Retina (tissue), 1 donor: Measurements from ENCODE around the gene DCBLD1.
A peak's percentile ranks its signal among the peaks of the same experiment; 100 is the strongest.

Experiments used
- DNase-seq: peaks from one replicate; pipeline ENCODE4 v3.0.0-alpha.2; 2016

The DCBLD1 gene

DNA sequence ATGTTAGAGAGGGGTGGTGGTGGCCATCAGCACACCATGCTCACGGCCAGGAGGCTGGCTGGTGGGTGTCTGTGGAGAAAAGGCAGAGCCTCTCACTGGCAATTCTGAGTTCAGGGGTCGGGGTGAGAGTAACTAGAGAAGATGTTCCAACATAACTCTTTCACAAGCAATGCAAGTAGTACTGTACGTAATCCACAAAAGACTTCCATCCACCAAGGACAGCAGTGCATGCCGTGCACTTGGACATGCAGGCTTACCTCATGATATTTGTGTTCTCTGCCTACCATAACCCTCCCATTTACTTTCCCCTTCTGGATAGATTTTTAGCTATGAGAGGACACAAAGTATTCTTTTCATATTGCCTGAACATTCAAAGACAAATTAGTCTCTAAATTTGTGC, 51.3 kb downstream of the DCBLD1 start:
- no peak for DNase-seq

DNA sequence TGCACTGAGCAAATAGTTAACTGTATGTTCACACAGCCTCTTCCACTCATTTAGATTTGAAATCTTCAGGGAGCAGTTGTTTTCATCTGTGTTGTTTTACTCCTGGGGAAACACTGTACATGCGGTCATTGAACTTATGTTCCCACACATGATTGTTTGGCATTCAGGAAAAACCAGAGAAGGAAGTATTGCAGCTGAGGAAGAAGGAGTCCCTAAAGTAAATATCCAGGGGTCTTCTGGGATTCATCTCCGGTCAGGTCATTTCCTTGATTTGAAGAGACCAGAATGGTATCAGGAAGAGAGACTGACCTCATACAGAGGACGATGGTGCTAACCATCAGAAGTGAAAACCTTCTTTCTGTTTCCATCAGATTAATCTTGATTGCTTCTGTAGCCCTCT, 52.5 kb downstream of the DCBLD1 start:
- no peak for DNase-seq

DNA sequence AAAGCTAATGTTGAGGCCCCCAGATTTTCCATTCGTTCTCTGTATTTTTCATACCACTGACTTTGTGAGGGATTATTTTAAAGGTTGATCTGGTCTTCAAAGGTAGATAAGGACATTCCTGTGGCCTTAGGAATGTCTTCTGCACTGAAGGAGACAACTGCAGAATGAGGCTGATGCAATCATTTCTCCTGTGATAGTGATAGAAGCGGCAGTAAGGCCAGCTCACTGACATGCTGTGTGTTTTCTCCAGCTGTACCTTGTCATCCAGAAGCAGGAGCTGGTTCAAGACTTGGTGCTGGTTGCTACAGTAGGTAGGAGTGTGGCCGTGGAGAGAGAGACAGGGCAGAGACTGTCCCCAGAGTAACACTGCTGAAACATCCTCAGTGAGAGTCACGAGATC, 53.8 kb downstream of the DCBLD1 start:
- no peak for DNase-seq

DNA sequence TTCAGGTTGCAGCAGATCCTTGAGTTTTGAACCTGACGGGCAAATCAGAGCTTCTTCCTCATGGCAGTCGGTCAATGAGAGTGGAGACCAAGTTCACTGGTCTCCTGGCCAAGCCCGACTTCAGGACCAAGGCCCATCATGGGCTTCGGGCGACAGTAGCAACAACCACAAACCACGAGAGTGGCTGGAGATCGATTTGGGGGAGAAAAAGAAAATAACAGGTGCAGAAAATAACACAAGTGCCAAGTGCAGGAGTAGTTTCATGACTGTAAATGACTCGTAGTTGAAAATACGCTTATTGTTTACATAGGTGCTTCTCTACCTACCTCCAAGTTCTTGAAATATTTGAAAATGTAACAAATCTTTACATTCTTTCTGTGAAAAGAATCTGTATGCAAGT, 56.1 kb downstream of the DCBLD1 start:
- DNase-seq, result no peak

DNA sequence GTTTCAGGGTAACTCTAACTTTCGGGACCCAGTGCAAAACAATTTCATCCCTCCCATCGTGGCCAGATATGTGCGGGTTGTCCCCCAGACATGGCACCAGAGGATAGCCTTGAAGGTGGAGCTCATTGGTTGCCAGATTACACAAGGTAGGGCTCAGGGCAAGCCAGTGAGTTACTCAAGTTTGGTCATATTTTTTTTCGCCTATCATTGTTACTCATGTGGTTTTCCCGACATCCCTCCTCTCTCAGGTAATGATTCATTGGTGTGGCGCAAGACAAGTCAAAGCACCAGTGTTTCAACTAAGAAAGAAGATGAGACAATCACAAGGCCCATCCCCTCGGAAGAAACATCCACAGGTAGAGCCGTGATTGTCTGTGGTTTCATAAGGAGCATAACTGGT, 58.2 kb downstream of the DCBLD1 start:
- DNase-seq, result no peak

DNA sequence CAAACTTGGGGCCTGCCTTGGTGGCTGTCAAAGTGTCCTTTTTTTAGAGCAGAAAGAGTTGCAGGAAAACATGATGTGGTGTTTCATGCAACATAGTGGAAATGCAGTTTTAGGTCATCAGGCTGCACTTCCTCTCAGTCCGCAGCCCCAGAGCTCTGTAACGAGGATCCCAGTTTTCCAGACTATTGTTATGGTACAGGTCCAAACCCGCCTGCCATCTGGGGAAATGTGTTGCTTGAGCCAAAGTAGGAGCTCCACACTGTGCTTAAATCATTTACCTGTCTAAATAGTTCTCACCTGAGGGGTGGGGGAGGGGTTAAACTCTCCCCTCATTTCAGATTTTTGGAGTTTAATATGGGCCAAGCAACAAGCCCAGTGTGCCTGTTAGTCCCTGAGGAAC, 60.0 kb downstream of the DCBLD1 start:
- DNase-seq, result no peak

DNA sequence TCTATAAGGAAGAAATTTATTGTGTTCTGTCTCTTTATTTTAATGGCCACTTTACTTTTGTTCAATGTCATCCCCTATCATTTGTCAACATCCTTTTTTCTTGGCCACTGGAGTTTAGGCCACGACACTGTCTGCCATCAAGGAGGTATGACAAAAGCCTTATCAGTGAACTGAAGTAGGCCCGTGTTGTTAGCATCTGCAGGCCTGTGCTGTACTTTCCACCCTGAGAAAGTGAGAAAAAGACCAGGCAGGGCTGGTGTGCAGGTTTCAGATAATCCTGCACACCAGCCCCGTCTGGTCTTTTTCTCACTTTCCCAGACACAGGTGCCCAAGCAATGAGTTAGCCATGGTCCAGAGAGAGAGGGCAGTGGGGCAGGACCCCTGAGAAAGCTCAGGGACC, 62.2 kb downstream of the DCBLD1 start:
- DNase-seq, result no peak

DNA sequence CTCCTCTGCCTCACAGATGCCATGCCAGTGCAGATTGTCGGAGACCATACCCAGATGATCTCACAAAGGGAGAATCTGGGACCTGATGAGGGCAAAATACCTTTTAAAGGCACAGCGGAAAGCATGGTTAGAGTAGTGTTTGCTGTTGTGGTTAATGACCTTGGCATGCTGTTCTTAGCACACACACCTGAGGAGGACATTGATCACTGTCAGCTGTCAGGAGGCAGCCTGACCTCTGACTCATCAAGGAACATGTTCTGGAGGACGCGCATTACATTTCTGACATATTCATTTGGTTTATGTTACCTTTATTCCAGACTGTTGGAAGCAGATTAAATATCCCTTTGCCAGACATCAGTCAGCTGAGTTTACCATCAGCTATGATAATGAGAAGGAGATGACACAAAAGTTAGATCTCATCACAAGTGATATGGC, 62.7 kb downstream of the DCBLD1 start:
- DNase-seq, result no peak

DNA sequence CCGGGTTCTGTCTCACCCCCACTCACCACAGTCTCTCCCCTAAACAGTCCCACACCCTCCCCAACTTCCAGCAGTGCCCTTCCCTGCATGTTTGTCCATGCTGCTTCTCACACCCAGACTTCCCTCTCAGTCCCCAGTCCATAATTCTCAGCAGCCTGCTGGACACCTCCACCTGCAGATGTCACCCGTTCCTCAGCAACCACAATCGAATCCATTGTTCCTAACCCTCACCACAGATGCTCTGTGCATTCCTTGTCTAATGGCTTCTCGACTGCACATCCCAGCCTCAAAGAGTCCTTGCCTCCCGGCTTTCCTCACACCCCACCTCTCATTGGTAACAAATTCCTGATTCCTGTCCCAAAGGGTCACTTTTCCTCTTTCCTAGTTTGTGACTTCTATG, 64.2 kb downstream of the DCBLD1 start:
- no peak for DNase-seq

DNA sequence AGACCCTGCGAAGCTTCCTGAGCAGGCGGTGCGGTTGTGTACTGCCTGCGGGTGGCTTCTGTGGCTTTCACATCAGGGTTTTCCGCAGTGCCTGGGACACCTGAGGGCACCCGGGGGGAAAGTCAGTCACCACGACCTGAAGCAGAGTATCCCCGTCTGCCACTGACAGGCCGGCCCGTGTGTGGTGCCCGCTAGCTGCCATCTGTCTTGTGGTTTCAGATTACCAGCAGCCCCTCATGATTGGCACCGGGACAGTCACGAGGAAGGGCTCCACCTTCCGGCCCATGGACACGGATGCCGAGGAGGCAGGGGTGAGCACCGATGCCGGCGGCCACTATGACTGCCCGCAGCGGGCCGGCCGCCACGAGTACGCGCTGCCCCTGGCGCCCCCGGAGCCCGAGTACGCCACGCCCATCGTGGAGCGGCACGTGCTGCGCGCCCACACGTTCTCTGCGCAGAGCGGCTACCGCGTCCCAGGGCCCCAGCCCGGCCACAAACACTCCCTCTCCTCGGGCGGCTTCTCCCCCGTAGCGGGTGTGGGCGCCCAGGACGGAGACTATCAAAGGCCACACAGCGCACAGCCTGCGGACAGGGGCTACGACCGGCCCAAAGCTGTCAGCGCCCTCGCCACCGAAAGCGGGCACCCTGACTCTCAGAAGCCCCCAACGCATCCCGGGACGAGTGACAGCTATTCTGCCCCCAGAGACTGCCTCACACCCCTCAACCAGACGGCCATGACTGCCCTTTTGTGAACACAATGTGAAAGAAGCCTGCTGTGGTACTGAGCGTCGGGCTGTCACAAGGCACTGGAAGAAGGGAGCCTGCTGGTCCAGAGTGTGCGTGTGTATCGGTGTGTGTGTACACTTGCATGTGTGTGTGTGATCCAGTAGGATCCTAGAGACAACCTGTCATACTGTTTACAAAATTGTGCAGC, 65.5 kb downstream of the DCBLD1 start:
- DNase-seq, result peak; percentile 88

DNA sequence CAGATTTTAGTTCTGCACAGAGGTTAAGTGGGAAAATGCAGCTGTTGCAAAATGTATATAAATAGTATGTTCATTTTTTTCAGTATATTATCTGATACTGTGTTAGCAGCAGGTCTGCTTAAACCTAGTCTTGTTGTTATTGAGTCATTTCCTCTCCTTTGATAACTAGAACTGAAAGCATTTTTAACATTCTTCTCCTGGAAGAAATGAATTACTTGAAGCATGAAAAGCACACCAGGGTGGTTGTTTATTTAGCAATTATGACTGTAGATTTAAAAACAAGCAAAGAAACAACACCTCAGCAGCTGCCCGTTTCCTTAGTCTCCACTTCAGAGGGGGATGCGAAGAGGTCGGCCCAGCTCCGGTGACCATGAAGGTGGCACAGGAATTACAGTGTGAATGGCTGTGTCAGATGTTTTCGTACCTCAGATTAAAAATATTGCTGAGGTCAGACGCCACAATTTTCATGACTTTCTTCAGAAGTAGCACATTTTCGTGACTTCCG, 66.4 kb downstream of the DCBLD1 start:
- DNase-seq, result no peak

DNA sequence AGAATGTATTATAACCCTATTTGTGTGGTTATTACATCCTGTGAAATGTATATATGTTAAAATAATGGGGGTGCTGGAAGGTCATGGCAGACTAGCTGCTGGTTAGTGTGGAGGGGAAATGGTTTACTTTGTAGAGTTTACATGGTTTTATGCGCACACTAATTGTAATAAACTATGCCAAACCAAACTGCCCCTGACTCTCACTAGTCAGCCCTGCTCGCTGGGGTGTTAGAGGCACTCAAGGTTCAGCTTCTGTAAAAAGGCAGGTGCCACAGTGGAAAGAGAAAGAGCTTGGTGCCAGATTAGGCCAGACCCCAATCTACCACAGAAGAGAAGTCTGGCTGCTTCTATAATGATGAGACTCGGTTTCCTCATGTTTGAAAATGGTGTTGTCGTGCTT, 67.1 kb downstream of the DCBLD1 start:
- no peak for DNase-seq

DNA sequence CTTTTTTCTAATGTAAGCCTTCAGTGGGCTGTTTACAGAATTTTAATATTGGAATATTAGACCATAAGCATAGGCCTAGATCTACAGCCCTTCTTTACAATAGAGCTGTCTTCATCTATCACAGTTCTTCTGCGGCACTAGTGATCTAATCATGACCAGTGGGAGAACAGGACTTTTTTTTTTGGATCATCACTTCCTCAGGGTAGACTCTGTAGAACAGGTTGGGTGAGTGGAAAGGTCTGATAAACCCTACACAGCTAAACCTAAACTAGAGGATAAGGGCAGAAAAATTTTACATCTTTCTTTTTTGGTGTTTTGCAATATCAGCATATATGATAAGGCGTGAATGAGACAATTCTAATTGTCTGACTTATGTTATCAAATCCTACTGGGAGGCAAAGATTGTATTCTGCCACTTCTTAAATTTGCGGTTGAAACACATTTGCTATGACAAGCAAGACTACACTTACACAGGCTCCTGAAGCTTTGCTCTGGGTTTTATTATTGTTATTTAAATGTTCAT, 67.7 kb downstream of the DCBLD1 start:
- DNase-seq, result no peak

DNA sequence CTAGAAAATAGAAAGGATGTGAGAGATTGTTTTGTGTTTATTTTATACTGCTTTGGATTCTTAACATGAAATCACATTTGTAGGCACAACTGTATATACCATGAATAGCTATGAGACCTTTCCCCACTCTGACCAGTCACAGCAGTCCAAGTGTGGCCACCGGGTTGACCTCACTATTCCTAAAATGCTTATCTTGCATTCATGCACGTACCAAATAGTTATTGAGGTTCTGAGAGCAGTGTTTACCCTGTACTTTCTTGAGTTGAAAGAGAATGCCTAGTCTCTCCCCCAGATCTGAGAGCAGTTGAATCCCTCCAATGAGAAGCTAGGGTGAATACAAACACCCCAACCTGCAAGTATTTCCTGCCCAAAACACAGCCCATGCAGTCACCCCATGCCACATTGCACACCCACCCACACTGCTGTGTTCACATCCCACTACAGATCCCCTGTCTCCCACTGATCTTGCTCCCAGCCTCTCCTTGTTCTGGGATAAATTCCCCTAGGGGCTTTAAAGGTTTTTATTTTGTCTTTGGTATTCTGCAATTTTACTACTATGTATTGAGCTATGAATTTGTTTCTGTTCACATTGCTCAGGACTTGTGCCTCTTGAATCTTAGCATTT, 68.3 kb downstream of the DCBLD1 start:
- no peak for DNase-seq

DNA sequence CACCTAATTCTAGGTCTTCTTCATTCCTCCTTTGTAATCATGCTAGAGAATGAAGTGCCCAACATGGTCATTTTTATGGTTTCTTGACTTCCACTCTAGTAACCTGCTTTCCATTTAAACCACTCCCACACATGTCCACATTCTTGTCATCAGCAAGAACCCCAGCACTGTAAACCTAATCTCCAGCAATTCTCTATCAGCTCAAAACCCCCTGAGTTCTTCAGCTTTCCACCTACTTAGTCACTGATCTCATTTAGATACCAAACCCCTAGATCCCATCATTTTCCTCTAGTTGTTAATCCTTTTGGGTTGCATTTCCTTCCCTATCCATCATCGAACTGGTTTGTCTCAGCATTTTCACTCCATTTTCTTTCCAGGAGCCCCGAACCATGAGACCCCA, 70.1 kb downstream of the DCBLD1 start:
- DNase-seq, result no peak

DNA sequence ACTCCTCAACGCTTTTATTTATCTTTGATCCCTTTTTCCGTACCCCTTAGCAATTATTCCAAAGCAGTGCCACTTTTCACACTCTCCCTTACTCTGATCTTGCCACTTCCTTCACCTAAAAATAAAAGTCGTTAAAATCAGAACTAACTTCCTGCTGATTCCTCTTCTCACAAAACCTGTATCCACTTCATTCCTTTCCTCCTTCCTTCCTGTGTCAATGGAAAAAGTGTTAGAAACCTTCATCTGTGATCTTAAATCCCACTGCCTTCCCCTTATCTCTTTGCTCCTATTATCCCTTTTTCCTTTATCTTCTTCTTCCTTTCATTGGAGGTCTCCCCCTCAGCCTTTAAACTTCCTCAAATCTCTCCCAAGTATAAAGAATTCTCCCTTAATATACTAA, 70.7 kb downstream of the DCBLD1 start:
- no peak for DNase-seq

DNA sequence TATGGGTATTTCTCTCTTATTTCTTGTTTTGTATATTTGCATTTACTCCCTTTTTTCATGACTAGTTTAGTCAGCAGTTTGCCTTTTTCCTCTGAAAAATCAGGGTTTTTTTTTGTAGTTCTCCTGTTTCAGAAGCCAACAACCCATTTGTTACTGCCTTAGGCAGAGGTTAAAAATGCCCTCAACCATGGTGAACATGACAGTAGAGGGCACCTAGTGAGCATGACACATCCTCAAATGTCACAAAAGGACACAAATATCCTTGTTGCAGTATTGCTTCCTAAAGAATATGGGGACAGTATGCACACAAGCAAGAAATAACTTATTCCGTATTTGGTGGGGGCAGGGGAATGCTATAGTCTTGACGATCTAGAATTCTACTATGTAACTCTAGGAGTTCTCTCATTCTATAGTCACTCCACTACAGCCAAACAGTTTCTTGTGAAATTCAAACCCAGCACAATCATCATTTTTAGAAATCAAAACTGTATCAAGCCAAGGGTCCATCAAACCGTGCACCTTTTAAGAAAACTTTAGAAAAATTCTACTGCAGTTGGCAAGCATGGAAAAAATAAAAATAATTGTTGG, 72.9 kb downstream of the DCBLD1 start:
- peak; percentile 10 for DNase-seq

DNA sequence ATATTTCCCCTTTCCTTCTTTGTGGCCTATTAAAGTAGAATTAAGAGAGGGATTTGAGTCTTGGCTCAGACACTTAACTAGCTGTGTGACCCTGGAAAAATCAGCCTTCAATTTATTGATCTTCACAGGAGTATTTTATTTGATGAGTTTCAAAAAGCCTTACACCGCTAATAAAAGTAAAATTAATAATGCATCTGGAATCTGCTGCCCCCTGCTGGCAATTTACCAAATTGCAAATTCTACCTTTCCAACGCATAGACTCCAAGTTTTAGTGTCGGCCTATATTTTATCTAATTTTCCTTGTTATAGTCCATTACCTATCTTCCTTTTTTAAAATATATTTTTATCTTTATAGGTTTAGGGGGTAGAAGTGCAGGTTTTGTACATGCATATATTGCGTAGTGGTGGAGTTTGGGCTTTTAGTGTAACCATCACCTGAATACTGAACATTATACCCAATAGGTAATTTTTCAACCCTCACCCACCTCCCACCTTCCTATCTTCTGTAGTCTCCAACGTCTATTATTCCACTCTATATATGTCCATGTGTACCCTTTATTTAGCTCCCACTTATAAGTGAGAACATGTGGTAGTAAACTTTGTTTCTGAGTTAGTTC, 73.5 kb downstream of the DCBLD1 start:
- DNase-seq, result peak; percentile 51

DNA sequence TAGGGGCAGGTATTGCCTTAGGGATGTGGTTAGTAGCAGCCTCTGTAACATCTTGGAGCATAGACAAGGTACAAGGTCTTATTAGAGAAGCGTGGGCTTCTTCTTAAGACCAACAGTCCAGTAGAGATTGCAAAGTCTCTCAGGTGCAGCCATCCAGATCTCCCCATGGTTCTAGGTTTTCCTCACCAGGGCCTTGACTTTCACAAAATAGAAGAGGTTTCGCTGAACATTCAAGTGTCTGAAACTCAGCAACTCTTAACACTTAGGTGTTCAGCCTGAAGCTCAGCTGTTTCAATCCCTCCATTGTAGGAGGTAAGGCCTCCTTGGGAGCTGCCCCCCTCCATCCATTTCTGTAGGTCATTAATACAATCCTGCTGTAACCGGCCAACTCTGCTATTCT, 75.5 kb downstream of the DCBLD1 start:
- DNase-seq, result no peak

DNA sequence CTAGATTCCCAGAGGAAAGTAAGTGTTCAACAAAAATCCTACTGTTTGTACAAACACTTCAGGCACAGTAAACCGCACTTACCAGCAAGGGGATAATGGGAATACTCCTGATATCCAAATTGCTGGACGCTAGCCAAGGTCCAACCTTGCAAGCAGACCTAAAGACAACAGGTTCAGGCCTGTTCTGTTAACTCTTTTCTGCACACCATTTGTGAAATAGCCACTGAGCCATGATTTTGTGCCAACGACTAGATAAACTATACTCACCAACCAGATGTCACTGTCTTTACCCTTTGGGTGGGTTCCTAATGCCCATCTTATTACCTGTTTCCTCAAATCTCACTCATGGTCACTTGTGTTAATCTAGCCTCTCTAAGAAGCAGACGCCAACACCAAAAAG, 76.3 kb downstream of the DCBLD1 start:
- no peak for DNase-seq

DNA sequence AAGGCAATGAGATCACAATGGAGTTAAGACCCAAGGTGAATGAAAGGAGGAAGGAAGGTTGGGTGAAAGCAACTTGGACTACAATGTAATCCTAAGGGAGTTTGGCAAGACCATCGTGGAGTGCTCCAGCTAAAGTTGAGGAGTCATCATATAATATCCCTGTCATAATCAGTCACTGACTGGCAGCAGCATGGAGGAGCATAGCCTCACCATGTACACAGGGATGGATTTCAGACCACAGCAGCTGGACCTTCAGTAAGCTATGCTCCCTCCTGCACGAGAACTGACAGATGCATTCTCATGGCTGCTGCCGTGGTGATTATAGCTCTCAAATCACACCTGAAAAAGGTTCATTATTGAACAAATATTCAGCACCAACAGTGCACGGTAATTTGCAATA, 76.8 kb downstream of the DCBLD1 start:
- no peak for DNase-seq

DNA sequence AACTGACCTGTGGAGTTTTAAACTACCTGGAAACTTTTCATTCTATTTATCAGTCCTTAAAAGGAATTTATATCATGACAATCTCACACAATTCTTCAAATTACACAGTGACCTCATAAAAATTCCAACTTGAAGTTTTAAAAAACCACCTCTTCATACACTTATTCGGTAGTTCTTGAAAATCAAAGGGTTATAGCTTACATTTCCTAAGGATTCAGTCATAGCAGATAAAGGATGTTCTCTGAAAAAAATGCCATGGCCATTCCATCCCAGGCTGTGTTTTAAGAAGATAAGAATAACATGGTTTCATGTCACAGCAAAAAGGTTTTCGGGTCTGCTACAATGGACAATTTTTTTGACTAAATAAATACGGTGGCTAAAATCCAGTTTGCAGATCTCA, 78.7 kb downstream of the DCBLD1 start:
- no peak for DNase-seq

DNA sequence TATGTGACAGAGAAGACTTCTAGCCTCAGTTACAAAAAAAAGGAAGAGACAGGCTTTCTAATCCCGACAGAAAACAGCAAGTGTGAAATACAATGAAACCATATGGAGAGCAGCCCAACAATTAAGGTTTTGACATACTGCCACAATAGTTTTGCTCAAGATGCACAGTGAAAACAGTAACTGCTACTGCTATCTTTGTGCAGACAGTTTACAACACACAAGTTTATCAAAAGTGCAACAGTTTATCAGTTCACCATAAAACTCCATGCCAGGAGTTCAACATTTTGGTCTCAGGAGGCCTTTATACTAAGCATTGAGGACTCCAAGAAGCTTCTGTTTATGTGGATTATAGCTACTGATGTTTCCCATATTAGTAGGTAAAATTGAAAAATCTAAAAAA, 82.2 kb downstream of the DCBLD1 start:
- no peak for DNase-seq
